Activated CD4-positive, alpha-beta T cell treated with anti-CD3 and anti-CD28 coated beads for 36 hours (primary cell): ENCODE results near the gene GORASP2. TPM values are rescaled to one million over a fixed set of nuclear protein-coding genes. Genes with fewer than 3 reads are reported as not detected.

Experiments used
- ATAC-seq: fragments of 200-7000 bp; cut with Tn5 transposase; one replicate; pipeline ENCODE4 v1.10.0; 2021; ENCODE audit warnings: mild to moderate bottlenecking, moderate library complexity
- CTCF ChIA-PET: fragments of 350-600 bp; sonication (Branson Sonifier 250); formaldehyde crosslinking; loops from one replicate; lab custom pipeline; 2021; ENCODE audit warnings: antibody characterized with exemption; lab: Charles Lee
- POLR2A ChIA-PET: fragments of 350-600 bp; sonication (Branson Sonifier 250); formaldehyde crosslinking; loops from one replicate; lab custom pipeline; 2021; ENCODE audit warnings: antibody characterized with exemption, inconsistent platforms; lab: Charles Lee
- DNase-seq: peaks from one replicate; pipeline ENCODE4 v3.0.0-alpha.2; 2020
- H3K27ac Mint-ChIP-seq: one replicate; pipeline ENCODE4 v1.8.0; 2021; ENCODE audit warnings: mixed read lengths
- H3K27me3 Mint-ChIP-seq: one replicate; pipeline ENCODE4 v1.8.0; 2021; ENCODE audit warnings: mixed read lengths
- H3K36me3 Mint-ChIP-seq: one replicate; pipeline ENCODE4 v1.8.0; 2021; ENCODE audit warnings: low read depth, mixed read lengths
- H3K4me1 Mint-ChIP-seq: one replicate; pipeline ENCODE4 v1.8.0; 2021; ENCODE audit warnings: mixed read lengths
- H3K4me3 Mint-ChIP-seq: one replicate; pipeline ENCODE4 v1.8.0; 2021; ENCODE audit warnings: mild to moderate bottlenecking, moderate library complexity, mixed read lengths
- H3K9me3 Mint-ChIP-seq: one replicate; pipeline ENCODE4 v1.8.0; 2021; ENCODE audit warnings: low read depth, mixed read lengths
- intact Hi-C, 2 experiments: fragments of 100-400 bp; cut with DNase I in 1 of 2; cut with micrococcal nuclease in 1 of 2; formaldehyde crosslinking; loops; one replicate each; pipeline versions ENCODE4 v1.14.2 to v1.15.1; 2022 to 2024; cut with DNase I, micrococcal nuclease
- total RNA-seq, 2 experiments: library from RNA; stranded (reverse); gene quantifications; one replicate each; pipeline ENCODE4 v1.2.3, GENCODE V29; 2021

Gene GORASP2
- total RNA-seq, 2 experiments from 2014 or later, result 66.5 to 69.8 TPM

GRCh38 chr2:170923799-170924198 lies 5.3 kb upstream of the GORASP2 start:
- no peak overlapping the region for H3K4me3 Mint-ChIP-seq

GRCh38 chr2:170924969-170925368 lies 4.1 kb upstream of the GORASP2 start:
- Mint-ChIP-seq H3K36me3 (peaks cover 4% of the 10 kb centered on the region), H3K9me3 (peaks cover 3% of the 10 kb centered on the region), H3K27me3 (no peaks in the 10 kb centered on the region), H3K4me3 (no peak overlapping the region), H3K27ac (no peak overlapping the region), H3K4me1 (peaks cover 8% of the 10 kb centered on the region)
- ATAC-seq, result no peak
- intact Hi-C loops, result loop anchor here (5.0 to 10.0 kb wide), 4 partner anchors 153 to 1502 kb away; partner anchors contain the start of genes DLX2 (in 1 of the 2), ERICH2 (in 1 of the 2), ITGA6 (in 1 of the 2) and METTL5 (in 1 of the 2)
- CTCF ChIA-PET, result interaction anchor here (0.6 to 1.5 kb wide), 4 partner anchors 52 to 516 kb away, joined by 3 to 6 read pairs (median 4); no protein-coding TSS in a partner anchor
- DNase-seq, result peak; percentile 12
- POLR2A ChIA-PET, result no interaction called here

More at GRCh38 chr2:170923799-170924198, 5.3 kb upstream of the GORASP2 start:
- intact Hi-C loops, result loop anchor here in 1 of 2 experiments (10.0 kb wide), 1 partner anchor 1099 kb away; the partner anchor contains the start of genes METTL5 and UBR3
- POLR2A ChIA-PET, result interaction anchor here (0.6 kb wide), 1 partner anchor 570 kb away, joined by 3 read pairs; no protein-coding TSS in a partner anchor
- Mint-ChIP-seq H3K9me3 (peaks cover 3% of the 10 kb centered on the region), H3K27ac (no peak overlapping the region), H3K4me1 (peaks cover 8% of the 10 kb centered on the region), H3K36me3 (no peaks in the 10 kb centered on the region), H3K27me3 (no peaks in the 10 kb centered on the region)
- DNase-seq (no peak), ATAC-seq (no peak)
- CTCF ChIA-PET, result interaction anchor here (1.1 kb wide), 1 partner anchor 493 kb away, joined by 3 read pairs; no protein-coding TSS in a partner anchor

- intact Hi-C loops, result loop anchor here (5.0 to 10.0 kb wide), 4 partner anchors 154 to 1501 kb away; partner anchors contain the start of genes DLX2 (in 1 of the 2), ERICH2 (in 1 of the 2), ITGA6 (in 1 of the 2) and METTL5 (in 1 of the 2)
- ChIA-PET POLR2A (no interaction called here), CTCF (interaction anchor here (0.5 to 1.5 kb wide), 4 partner anchors 53 to 1231 kb away, joined by 3 to 5 read pairs (median 3); partner anchors contain the start of genes CFAP210 and PHOSPHO2)
- Mint-ChIP-seq H3K4me3 (no peak overlapping the region), H3K36me3 (peaks cover 11% of the 10 kb centered on the region), H3K27ac (no peak overlapping the region), H3K27me3 (no peaks in the 10 kb centered on the region), H3K9me3 (peaks cover 3% of the 10 kb centered on the region), H3K4me1 (peaks cover 14% of the 10 kb centered on the region)
- no peak for DNase-seq
- ATAC-seq, result no peak
Observed at GRCh38 chr2:170925923-170926322, 3.1 kb upstream of the GORASP2 start.

GRCh38 chr2:170926743-170927297 lies 2.2 kb upstream of the GORASP2 start:
- ChIA-PET POLR2A (no interaction called here), CTCF (interaction anchor here (1.0 kb wide), 1 partner anchor 59 kb away, joined by 3 read pairs; no protein-coding TSS in a partner anchor)
- H3K4me3 Mint-ChIP-seq, result no peak overlapping the region

DNA sequence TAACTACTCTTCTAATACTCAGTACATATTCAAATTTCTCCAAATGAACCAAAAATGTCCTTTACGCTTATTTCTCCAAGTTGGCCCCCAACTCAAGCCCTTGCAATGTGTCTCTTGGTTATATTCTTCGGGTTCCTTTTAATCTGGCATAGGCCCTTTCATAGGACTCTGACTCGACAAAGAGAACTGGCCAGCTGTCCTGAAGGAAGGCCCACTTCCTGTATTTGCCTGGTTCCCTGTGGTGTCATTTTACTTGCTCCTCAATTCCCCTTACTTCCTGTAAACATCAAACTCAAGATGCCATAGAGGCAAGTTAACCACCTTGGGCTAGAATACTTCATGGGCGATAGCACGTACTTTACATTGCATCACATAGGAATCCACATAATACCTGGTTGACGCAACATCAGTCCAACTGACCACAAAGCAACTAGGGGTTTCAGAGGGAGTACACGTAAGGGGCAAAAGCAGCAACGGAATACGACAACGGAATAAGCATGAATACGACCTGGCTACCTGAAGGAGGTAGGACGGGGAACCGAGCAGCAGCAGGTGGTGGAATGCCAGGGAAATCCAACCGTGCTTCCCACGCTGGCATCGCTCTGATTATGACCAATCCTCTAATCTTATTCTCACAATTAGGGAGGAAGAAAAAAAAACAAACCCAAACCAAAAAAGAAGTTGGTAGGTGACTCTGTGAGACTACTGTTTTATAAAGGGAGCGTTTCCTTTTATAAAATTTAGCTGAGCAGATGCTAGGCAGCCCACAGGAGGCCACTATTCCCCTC lies 823 bp upstream of the GORASP2 start:
- DNase-seq, result peak; percentile 20
- H3K4me1 Mint-ChIP-seq, result peaks cover 30% of the 10 kb centered on the region
- peak overlapping the region; percentile 96 for H3K27ac Mint-ChIP-seq
- intact Hi-C loops, result loop anchor here (1.0 to 10.0 kb wide), 14 partner anchors 45 to 1499 kb away; partner anchors contain the start of genes CFAP210 (in 1 of the 2), DLX2 (in 1 of the 2), DYNC1I2 (in 1 of the 2) and ERICH2 (in 1 of the 2)
- H3K9me3 Mint-ChIP-seq, result peaks cover 3% of the 10 kb centered on the region
- peak overlapping the region; percentile 96 for H3K4me3 Mint-ChIP-seq
- no peak for ATAC-seq
- POLR2A ChIA-PET, result interaction anchor here (0.7 to 2.7 kb wide), 2 partner anchors 10 to 505 kb away, joined by 3 to 17 read pairs; partner anchors contain the start of genes DCAF17 and METTL8
- no peaks in the 10 kb centered on the region for H3K27me3 Mint-ChIP-seq
- CTCF ChIA-PET, result interaction anchor here (0.6 to 3.1 kb wide), 38 partner anchors 8 to 1255 kb away, joined by 3 to 16 read pairs (median 4); partner anchors contain the start of genes DCAF17, ERICH2, GAD1 and METTL8
- peaks cover 17% of the 10 kb centered on the region for H3K36me3 Mint-ChIP-seq

More at GRCh38 chr2:170926743-170927297, 2.2 kb upstream of the GORASP2 start:
- H3K36me3 Mint-ChIP-seq, result peaks cover 14% of the 10 kb centered on the region
- H3K27ac Mint-ChIP-seq, result peak overlapping the region; percentile 12
- DNase-seq, result no peak
- intact Hi-C loops, result loop anchor here (5.0 to 10.0 kb wide), 4 partner anchors 155 to 1500 kb away; partner anchors contain the start of genes DLX2 (in 1 of the 2), ERICH2 (in 1 of the 2), ITGA6 (in 1 of the 2) and METTL5 (in 1 of the 2)
- H3K9me3 Mint-ChIP-seq, result peaks cover 3% of the 10 kb centered on the region
- no peaks in the 10 kb centered on the region for H3K27me3 Mint-ChIP-seq
- ATAC-seq, result no peak
- H3K4me1 Mint-ChIP-seq, result peaks cover 22% of the 10 kb centered on the region

DNA sequence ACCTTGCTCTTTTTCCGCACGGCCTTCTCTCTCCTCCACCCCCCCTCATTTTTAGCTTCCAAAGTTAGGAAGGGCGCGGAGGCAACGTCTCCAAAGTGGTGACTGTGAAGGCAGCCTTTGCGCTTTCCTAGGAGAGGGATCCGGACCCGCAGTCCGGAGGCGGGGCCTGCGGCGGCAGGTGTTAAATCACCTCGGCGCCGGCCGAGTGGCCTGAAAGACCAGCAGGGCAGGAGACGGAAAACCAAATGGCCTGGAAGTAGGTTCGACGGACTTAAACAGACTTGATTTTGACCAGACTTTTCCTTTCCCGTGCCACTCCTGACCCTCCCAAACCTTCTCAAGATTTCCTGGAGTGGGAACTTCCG lies 615 bp downstream of the GORASP2 start:
- H3K27me3 Mint-ChIP-seq, result no peaks in the 10 kb centered on the region
- DNase-seq (peak; percentile 64), ATAC-seq (no peak)
- peaks cover 41% of the 10 kb centered on the region for H3K4me1 Mint-ChIP-seq
- peaks cover 24% of the 10 kb centered on the region for H3K36me3 Mint-ChIP-seq
- peak overlapping the region; percentile 95 for H3K27ac Mint-ChIP-seq
- POLR2A ChIA-PET, result interaction anchor here (0.6 to 2.7 kb wide), 4 partner anchors 16 to 503 kb away, joined by 3 to 17 read pairs (median 3); partner anchors contain the start of genes DCAF17 and METTL8
- peak overlapping the region; percentile 96 for H3K4me3 Mint-ChIP-seq
- intact Hi-C loops, result loop anchor here (1.0 to 10.0 kb wide), 21 partner anchors 43 to 1627 kb away; partner anchors contain the start of genes DCAF17 (in 2 of the 2), ERICH2 (in 2 of the 2), CFAP210 (in 1 of the 2) and DLX2 (in 1 of the 2)
- peaks cover under 1% of the 10 kb centered on the region for H3K9me3 Mint-ChIP-seq
- CTCF ChIA-PET, result interaction anchor here (0.5 to 3.1 kb wide), 29 partner anchors 9 to 845 kb away, joined by 3 to 16 read pairs (median 4); partner anchors contain the start of genes DCAF17 and METTL8

- intact Hi-C loops, result no loop called here
- DNase-seq (peak; percentile 79), ATAC-seq (peak; percentile 42)
- Mint-ChIP-seq H3K4me3 (peak overlapping the region; percentile 96), H3K27me3 (no peaks in the 10 kb centered on the region), H3K9me3 (no peaks in the 10 kb centered on the region), H3K27ac (peak overlapping the region; percentile 95), H3K4me1 (peaks cover 43% of the 10 kb centered on the region), H3K36me3 (peaks cover 24% of the 10 kb centered on the region)
- CTCF ChIA-PET, result interaction anchor here (0.7 to 3.1 kb wide), 20 partner anchors 8 to 630 kb away, joined by 3 to 16 read pairs (median 4); partner anchors contain the start of genes DCAF17 and METTL8
- POLR2A ChIA-PET, result interaction anchor here (0.6 to 2.7 kb wide), 6 partner anchors 8 to 502 kb away, joined by 3 to 17 read pairs (median 4); partner anchors contain the start of genes DCAF17 and METTL8
Observed at GRCh38 chr2:170930131-170930990, 1.3 kb downstream of the GORASP2 start.

- no peak for ATAC-seq
- Mint-ChIP-seq H3K36me3 (peaks cover 24% of the 10 kb centered on the region), H3K27ac (peak overlapping the region; percentile 72), H3K27me3 (no peaks in the 10 kb centered on the region), H3K9me3 (no peaks in the 10 kb centered on the region), H3K4me1 (peaks cover 47% of the 10 kb centered on the region), H3K4me3 (peak overlapping the region; percentile 96)
- ChIA-PET CTCF (interaction anchor here (1.1 to 3.1 kb wide), 5 partner anchors 20 to 503 kb away, joined by 3 to 16 read pairs (median 8); partner anchors contain the start of genes DCAF17 and METTL8), POLR2A (interaction anchor here (2.7 kb wide), 1 partner anchor 502 kb away, joined by 17 read pairs; the partner anchor contains the start of genes DCAF17 and METTL8)
- DNase-seq, result no peak
- intact Hi-C loops, result no loop called here
Observed at GRCh38 chr2:170930991-170931266, 1.9 kb downstream of the GORASP2 start.

- ChIA-PET CTCF (interaction anchor here (0.6 to 2.5 kb wide), 3 partner anchors 12 to 222 kb away, joined by 3 to 9 read pairs (median 3); no protein-coding TSS in a partner anchor), POLR2A (interaction anchor here (0.6 kb wide), 1 partner anchor 36 kb away, joined by 6 read pairs; no protein-coding TSS in a partner anchor)
- ATAC-seq (no peak), DNase-seq (no peak)
- Mint-ChIP-seq H3K27me3 (no peaks in the 10 kb centered on the region), H3K9me3 (no peaks in the 10 kb centered on the region), H3K27ac (no peak overlapping the region), H3K4me3 (no peak overlapping the region), H3K4me1 (peaks cover 47% of the 10 kb centered on the region), H3K36me3 (peaks cover 30% of the 10 kb centered on the region)
- intact Hi-C loops, result no loop called here
Observed at GRCh38 chr2:170932166-170932565, 3.1 kb downstream of the GORASP2 start.
